GM21737 (cell line): Measurements from ENCODE around the gene SRBD1.

Experiments
- ATAC-seq: cut with Tn5 transposase; IDR thresholded peaks from one replicate; pipeline ENCODE4 v1.9.1; 2021; ENCODE audit warnings: mild to moderate bottlenecking, moderate library complexity; ENCODE audit not compliant: unreplicated experiment

The SRBD1 gene

DNA sequence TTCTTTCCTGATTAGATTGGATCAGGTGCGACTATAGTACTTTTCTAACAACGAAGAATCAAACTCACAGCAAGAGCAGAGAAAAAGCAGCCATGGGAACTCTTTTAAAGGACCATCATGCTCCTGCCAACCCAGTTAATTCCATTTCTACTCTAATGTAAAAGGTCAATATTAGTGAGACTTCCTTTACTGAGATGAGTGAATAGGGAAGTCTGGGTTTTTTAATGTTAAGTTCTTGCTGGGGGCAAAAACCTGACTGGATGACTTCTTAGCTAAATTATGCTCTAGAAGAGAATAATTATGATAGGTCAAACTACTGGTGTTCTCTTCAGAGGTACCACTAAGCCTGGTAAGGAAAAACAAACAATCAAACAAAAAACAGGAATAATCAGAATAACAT lies 8.4 kb downstream of the SRBD1 start:
- ATAC-seq, result no peak

DNA sequence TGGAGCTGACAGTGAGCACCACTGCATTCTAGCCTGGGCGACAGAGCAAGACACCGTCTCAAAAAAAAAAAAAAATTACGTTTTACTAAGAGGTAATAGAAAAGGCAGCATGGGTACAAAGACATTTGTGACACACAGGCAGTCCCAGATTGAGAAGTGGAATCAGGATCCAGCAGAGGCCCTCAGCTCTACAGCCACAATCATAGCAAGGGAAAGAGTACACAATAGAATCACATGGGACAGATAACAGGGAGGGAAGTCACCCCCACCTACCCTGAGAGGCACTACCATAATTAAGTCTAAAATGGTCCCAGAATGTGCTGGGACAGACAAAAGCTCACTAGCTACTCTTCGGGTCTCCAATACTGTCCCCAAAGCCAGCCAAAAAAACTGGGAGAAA lies 12.5 kb downstream of the SRBD1 start:
- no peak for ATAC-seq

DNA sequence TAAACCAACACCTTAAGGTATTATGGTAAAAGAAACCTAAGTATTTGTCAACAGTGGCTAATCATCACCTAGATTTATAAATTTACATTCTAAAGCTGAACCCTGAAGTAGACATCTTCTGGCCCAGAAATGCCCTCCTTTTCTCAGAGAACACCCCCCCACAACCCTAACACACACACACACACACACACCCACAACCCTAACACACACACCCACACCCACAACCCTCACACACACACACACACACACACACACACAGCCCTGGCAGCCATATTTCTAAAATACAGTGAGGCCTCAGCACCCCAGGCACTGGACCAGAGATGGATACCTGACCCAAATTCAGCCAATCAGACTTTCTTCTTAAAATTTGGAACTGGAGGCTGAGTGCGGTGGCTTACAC lies 14.3 kb downstream of the SRBD1 start:
- ATAC-seq, result no peak

DNA sequence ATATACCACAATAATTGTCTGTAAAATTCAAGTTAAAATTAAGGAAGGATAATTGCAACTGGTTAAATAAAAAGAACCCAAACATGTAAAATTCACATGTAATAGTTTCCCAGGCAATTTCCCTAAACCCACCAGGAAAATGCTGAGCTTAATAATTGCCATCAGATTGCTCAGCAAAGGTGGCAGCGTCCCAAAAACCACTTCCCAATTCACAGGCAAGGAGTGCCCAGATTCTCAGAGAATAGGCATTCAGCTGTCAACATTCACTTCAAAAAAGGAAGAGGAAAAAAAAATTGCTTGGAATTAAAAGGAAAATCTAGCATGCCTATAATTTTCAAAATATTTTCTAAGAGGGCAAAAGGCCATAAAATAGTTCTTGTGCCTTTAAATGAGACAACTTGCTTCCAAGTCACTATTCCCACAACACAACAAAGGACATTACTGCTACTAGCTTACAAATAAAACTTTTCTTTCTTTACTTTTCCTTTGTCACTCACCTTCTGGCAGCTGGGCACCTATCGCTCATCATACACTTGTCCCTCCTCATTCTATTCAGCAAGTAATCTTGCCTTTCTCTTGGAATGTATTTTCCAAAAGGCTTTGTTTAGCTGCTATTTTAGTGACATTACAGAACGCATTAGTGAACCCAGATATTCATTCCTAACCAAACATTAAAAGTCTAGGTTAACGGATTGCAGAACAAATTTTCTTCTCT lies 15.2 kb downstream of the SRBD1 start:
- ATAC-seq, result no peak

DNA sequence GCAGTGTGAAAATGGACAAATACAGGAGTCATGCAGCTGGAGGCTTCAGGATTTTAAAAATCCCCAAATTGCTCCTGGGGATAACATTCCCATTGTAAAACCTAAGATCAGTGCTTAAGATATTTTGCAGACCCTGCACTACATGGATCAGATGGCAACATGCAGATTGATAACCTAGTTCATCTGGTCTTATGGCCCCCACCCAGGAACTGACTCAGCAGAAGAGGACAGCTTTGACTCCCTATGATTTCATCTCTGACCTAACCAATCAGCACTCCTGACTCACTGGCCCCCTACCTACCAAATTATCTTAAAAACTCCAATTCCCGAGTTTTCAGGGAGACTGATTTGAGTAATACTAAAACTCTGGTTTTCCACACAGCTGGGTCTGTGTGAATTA lies 20.0 kb downstream of the SRBD1 start:
- ATAC-seq, result no peak

DNA sequence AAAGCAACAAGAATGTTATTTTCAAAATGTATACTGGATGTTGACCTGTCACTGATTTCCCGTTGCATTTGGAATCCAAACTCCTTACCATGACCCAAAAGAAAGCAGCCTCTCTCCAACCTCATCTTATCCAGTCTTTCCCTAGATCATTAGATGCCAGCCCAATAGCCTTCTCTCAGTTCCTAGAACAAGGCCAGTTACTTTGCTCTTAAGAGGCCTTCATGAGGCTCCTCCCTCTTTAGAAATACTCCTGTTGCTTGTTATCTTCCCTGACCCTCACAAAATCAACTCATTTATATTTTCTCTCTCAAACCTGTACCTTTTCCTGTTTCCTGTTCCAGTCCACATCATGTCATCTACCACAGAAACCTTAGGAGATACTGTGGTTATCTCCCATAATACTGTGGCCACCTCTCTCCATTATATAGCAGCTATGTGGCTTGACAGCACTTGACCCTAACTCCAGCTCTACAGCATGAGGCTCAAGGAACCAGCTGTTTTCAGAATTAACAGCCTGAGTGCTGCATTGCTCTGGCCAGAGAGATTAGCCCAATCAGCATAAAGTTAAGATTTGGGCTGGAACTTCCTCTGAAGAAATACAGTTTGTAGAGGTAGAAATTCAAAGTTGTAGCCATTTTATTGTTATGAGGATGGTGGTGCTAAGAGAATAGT lies 22.8 kb downstream of the SRBD1 start:
- no peak for ATAC-seq

DNA sequence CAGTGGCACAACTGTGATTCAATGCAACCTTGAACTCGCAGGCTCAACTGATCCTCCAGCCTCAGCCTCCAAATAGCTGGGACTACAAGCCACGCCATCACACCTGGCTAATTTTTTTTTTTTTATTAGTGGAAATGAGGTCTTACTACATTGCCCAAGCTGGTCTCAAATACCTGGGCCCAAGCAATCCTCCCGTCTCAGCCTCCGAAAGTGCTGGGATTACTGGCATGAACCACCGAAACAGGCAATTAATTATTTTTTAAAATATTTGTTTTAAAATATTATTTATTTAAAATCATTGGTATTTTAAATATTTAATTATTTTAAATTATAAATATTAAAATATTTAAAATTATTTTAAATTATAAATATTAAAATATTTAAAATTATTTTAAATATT lies 24.5 kb downstream of the SRBD1 start:
- ATAC-seq, result no peak

DNA sequence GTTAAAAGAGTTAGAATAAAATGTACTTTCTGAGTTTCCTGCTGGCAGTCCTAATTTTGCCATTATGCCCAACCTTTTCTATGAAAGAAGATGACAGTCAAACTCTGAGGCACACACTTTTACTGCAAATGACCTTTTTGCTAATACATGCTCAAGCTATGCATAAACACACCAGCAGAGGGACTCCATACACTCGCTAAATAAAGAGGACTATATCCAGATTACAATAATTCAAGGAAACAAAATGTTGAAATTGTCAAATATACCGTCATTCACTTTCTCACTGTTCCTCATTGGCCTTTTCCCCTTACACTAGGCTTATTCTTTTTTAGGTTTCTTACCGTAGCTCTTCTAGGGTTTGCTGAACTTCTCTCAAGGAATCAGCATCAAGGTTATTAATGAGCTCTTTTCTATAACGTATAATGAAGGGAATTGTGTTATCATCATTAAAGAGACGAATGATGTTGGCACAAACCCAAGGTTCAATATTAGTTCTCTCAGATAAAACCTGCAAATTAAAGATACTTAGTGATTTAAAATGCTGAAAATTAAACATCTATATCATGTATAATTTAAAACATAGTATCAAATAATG lies 25.7 kb downstream of the SRBD1 start:
- ATAC-seq, result no peak

DNA sequence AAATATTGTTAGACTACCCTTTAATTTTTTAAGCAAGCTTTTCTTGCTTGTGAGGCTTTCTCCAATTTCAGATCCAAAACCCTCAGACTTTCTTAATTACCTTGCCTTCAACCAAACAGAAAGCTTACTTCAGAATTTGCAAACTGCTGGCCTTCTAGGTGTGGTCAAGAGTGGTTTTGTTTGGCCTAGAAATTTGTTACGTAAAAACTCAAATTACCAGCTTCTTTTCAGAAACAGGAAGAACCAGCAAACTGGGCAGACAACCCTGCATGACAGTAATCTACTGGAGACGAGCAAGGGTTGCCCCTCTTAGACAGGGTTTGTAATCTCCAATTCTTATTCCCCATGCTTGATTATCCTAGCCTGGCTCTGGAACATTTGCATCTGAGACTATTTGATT lies 27.1 kb downstream of the SRBD1 start:
- no peak for ATAC-seq

DNA sequence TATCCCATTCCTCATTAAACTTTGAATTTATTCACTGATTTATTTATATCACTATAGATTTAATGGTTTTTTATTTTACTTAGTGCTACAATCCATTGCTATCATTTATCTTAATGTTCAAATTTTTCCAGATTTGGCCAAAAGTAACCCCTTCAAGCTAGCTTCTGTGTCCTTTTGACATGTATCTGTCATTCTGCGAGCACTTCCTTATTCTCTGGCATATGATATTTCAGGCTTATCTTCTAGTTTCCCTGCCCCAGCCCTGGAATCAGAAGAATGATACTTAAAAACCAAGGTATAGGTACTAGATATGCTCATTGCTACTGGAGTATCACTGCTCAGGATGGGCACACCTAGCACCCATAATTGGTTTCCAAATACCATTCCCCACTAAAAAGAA lies 28.5 kb downstream of the SRBD1 start:
- ATAC-seq, result no peak

DNA sequence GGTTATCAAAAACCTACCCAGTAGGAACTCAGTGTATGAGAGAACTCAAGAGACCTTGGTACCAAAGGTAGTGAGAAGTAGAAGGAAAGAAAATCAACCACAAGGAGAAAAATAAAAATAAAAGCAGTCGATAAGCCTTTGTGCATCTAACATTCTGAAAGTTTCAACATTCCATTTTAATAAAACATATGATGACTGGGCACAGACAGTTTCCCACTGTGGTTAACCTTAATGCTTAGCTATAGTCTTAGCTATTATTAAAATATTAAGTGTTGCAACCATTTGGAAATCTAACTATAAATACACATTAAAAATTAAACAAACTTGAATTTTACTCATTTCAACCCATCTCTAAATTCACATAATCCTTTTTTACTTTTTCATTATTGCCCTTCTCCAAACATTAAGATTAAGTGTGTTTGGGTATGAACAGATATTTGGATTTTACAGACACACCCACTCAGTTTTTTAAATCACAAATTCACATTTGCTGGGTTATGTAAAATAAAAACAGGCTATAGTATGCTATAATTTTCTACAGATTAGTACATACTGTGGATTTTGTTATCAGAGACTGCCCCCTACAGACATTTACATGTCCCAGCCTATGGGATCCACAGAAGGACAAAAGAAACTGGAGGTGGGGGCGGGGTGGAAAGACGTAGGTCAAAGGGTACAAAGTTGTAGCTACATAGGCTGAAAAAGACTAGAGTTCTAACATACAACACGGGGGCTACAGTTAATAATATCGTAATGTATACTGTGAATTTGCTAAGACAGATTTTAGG lies 32.8 kb downstream of the SRBD1 start:
- ATAC-seq, result no peak

DNA sequence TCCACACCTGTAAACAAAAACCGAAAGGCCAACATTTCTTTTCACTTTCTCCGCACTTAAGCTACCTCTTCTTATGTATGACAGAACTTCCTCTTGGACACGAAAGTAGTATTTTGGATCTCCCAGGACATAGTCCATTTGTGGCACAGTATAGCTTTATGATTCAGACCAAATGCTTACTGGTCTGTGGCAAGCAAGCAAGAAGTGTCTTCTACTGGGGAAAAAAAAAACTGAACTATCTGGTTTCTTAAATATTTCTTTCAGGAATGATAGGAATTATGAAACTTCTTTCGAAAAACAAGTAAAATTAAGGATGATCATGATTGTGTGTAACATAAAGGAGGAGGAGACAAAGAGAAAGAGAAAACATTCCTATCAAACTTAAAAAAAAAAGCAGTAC lies 33.6 kb downstream of the SRBD1 start:
- ATAC-seq, result no peak

DNA sequence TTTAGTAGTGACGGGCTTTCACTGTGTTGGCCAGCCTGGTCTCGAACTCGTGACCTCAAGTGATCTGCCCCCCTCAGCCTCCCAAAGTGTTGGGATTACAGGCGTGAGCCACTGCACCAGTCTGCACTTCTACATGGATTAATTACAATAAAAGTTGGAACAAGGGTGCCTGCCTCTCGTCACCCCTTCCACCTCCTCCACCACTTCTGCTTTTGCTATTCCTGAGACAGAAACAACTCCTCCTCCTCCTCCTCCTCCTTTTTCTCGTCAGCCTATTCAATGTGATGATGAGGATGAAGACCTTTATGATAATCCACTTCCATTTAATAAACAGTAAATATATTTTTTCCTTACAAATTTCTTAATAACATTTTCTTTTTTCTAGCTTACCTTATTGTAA lies 35.2 kb downstream of the SRBD1 start:
- ATAC-seq, result no peak

DNA sequence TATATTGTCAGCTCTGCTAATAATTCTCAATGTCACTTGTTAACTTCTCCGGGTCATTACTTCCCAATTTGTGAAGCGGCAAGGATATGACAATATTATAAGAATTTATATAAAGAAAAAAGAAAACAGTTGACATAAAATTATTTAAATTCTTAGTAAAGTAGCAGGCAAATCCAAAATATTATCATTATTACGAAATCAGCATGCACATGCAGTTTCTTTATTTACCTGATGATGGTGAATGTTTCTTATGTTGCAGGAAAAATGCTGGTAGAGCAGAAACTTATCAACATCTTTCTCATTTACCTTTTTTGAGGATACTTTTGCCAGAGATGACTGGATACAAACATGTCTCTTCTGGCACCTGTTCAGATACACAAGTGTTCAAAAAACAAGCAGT lies 38.1 kb downstream of the SRBD1 start:
- no peak for ATAC-seq

DNA sequence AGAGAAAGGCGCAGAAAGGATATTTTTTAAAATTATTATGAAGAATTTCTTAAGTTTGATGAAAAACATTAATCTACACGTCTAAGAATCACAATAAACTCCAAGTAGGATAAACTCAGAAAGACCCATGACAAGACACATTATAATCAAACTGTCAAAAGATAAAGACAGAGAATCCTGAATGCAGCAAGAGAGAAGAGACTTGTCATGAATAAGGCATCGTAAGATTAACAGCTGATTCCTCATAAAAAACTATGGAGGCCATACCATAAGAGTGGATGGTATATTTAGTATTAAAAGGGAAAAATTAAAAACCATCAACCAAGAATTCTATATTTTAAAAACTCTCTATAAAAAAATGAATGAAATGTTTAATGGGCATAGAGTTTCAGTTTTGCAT lies 39.1 kb downstream of the SRBD1 start:
- ATAC-seq, result no peak

DNA sequence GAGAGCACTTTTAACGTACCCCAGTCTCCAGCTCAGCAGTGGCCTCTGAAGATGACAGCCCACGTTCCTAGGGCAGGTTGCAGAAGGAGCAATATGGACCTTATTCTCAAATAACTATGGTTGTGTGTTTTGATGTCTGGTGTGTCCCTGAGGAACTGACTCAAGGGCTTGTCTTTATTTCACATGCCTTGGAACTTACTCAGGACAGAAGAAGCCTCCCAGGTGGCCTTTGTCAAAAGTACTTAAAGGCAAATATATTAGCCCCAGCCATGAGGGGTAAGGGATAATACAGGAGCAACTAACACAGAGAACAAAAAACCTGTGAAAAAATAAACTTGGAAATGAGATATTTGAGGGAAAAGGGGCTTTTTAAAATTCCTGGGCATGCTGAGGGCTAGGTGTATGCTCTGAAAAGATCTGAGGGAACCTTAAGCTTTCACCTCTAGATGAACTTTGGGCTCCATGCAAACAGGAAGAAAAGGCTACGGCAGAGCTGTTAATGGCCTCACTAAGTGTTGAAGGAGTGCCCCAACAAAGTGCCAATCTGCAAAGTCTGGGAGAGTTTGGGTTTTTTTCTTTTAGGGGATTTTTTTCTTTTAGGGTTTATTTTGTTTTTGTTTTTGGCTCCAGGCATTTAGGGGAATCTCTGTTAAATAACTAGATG lies 40.3 kb downstream of the SRBD1 start:
- ATAC-seq, result no peak

DNA sequence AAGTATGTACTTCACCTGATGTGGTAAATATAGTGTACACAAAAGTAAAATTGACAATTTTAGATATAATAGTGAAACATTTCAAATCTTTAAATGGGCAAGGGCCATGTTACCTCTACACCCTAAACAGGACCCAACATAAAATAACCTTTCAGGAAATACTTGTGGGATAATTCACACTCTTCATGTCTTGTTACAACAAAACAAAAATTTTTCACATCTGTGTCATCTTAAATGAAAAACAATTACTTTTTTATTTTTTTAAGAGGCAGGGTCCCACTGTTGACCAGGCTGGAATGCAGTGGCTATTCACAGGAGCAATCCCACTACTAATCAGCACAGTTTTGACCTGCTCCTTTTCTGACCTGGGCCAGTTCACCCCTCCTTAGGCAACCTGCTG lies 42.1 kb downstream of the SRBD1 start:
- ATAC-seq, result no peak

DNA sequence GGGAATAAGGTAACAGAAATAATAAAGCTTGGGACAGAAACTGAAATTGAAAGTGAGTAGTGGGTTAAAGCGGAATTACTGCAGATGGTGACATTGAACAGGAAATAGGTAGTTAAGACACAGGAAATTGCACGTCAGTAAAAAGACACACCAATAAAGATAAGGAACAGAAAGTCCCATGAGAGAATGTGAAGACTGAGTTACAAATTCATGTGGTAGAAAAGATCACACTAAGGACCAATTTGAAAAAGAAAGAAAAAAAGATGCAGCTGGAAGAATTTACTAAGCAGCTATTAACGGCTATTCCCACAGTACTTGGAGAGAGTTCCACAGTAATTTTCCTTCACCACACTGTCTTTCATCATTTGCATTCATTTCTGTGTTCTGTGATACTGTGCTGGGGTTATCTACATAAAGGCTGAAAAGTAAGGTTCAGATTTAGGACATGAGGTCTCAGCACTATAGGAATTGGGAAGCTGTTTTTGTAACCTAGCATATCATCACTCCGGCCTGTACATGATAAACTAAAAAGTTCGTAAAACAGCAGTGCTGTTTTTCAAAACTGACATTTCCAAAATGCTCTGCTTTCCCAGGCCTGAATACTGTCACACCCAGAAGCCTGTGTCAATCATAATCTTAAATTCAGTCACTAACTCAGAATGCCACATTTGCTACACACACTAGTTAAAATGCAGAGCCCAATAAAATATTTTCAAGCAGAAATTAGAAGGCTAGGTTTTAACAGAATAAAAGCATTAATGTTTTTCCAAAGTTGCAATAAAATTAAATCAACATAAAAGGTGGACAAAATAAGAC lies 42.9 kb downstream of the SRBD1 start:
- peak; percentile 87 for ATAC-seq

DNA sequence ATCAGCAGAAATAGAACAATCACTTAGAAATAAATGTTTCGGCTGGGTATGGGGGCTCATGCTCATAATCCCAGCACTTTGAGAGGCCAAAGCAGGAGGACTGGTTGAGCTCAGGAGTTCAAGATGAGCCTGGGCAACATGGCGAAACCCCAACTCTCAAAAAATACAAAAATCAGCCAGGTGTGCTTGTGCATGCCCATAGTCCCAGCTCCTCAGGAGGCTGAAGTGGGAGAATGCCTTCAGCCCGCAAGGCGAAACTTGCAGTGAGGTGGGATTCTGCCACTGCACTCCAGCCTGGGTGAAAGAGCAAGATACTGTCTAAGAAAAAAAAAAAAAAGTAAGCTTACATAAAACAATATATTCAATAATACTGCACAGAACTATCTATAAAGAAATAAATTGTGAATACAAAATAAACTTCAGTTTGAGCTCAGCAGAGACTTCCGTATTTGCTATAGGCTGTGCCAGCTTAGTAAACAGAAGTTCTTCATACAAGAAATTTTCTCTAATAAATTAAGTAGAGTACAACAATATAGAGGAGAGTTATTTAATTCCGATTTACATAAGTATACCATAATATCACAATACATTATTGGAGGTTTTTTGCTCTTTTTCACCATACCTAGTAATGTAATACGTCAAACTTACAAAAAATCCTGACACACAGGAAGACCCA lies 43.6 kb downstream of the SRBD1 start:
- ATAC-seq, result no peak

DNA sequence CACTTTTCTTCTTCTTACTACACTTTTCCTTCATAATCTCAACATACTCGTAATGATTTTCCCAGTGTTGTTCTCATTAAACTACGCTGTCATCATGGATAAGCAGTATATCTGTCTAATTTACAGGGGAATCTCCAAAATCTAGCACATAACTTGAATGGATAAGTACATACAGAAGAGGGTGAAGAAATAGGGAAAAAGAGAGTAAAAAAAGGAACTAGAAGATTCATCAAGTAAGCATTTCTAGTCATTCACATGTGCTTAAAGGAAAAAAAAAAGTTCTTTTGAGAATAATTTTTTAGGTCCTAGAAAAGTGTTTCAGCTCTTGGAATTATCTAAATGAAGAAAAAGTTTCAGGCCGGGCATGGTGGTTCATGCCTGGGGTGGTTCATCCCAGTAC lies 51.6 kb downstream of the SRBD1 start:
- no peak for ATAC-seq
